ENCODE results near the gene DDX27.

DDX27 gene

GRCh38 chr20:49278036-49278817 lies 59.0 kb downstream of the DDX27 start, which contains the start of gene ZNFX1:
Gene ZNFX1 (minus strand): TSS chr20:49278057. CDS start chr20:49275839, 2,218 bp downstream.
- no peak for TF ChIP-seq CTCF (IDR thresholded peaks at IDR 0.05)
- DNase-seq (ENCODE audit: low spot score): peak; percentile 99
- H3K4me3 ChIP-seq: peak within 1 kb of the TSS; percentile 95

GRCh38 chr20:49278818-49279676 lies 59.8 kb downstream of the DDX27 start:
- no peak for TF ChIP-seq CTCF (IDR thresholded peaks at IDR 0.05)
- no peak for DNase-seq (ENCODE audit: low spot score)
- Histone ChIP-seq H3K4me3 (peak overlapping the region; percentile 95), H3K27ac (peak overlapping the region; percentile 96 to 99)

More at GRCh38 chr20:49278036-49278817, 59.0 kb downstream of the DDX27 start, which contains the start of gene ZNFX1:
- H3K27ac ChIP-seq: peak within 1 kb of the TSS; percentile 96 to 99

- Histone ChIP-seq H3K27ac (peak overlapping the region in 1 of 2 donors; percentile 4), H3K4me3 (peak overlapping the region; percentile 95)
- DNase-seq (ENCODE audit: low spot score): no peak
- TF ChIP-seq CTCF (IDR thresholded peaks at IDR 0.05): no peak
These were observed 60.7 kb downstream of the DDX27 start for GRCh38 chr20:49279677-49280462.

GRCh38 chr20:49280463-49281058 lies 61.3 kb downstream of the DDX27 start:
- Histone ChIP-seq H3K4me3 (peak overlapping the region; percentile 95), H3K27ac (no peak overlapping the region)
- DNase-seq (ENCODE audit: low spot score): no peak
- no peak for TF ChIP-seq CTCF (IDR thresholded peaks at IDR 0.05)

GRCh38 chr20:49281059-49281912 lies 62.1 kb downstream of the DDX27 start:
- no peak for DNase-seq (ENCODE audit: low spot score)
- Histone ChIP-seq H3K27ac (no peak overlapping the region), H3K4me3 (peak overlapping the region; percentile 95)
- TF ChIP-seq CTCF (IDR thresholded peaks at IDR 0.05): no peak
